Endothelial cell of umbilical vein (primary cell): ENCODE results near the gene APOM. TPM values are rescaled to one million over a fixed set of nuclear protein-coding genes. Genes with fewer than 3 reads are reported as not detected.

Source experiments
- BruUV-seq: library from RNA; stranded (reverse); fragments of 400-500 nt; replicated peaks from 2 replicates; lab custom pipeline; 2021; lab: Mats Ljungman, UMichigan
- CTCF ChIA-PET: fragments of 300-600, 350-600 bp; sonication (Branson Sonifier 250); formaldehyde crosslinking; loops from one replicate; lab custom pipeline; 2021; ENCODE audit warnings: antibody characterized with exemption, inconsistent platforms; lab: Charles Lee
- POLR2A ChIA-PET: fragments of 300-600, 350-600 bp; sonication (Branson Sonifier 250); formaldehyde crosslinking; loops from one replicate; lab custom pipeline; 2021; ENCODE audit warnings: antibody characterized with exemption, inconsistent platforms; lab: Charles Lee
- DNase-seq: peaks from one replicate; pipeline ENCODE4 v3.0.0-alpha.2; 2011; ENCODE audit warnings: low read depth, low spot score
- FAIRE-seq: peaks from 2 replicates; lab custom pipeline; 2011; peaks lifted over from hg19 to GRCh38; lab: Jason Lieb, UNC
- H2AFZ ChIP-seq: 2 replicates; pipeline ENCODE4 v1.6.0; 2012; ENCODE audit warnings: low read depth, low read length, control low read depth, inconsistent platforms
- H3K27ac ChIP-seq: 2 replicates; pipeline ENCODE4 v1.5.1; 2011; ENCODE audit warnings: low read depth, mild to moderate bottlenecking, control low read depth, low read length, moderate library complexity; ENCODE audit not compliant: insufficient read depth
- H3K27me3 ChIP-seq, 2 experiments: 2 replicates each; pipeline versions ENCODE4 v1.6.0 to v1.6.1; 2011; ENCODE audit warnings: low read length in 2 of 2, mixed read lengths in 1 of 2; ENCODE audit not compliant: control insufficient read depth in 2 of 2, insufficient read depth in 2 of 2
- H3K36me3 ChIP-seq, 2 experiments: 2 replicates in 1 of 2; 3 replicates in 1 of 2; pipeline ENCODE4 v1.5.1; 2011; ENCODE audit warnings: low read length in 2 of 2, mild to moderate bottlenecking in 1 of 2, moderate library complexity in 1 of 2; ENCODE audit not compliant: control insufficient read depth in 2 of 2, insufficient read depth in 2 of 2; ENCODE audit errors: extremely low read depth in 1 of 2
- H3K4me1 ChIP-seq: 3 replicates; pipeline ENCODE4 v1.5.1; 2011; ENCODE audit warnings: mild to moderate bottlenecking, low read length; ENCODE audit not compliant: control insufficient read depth, insufficient read depth; ENCODE audit errors: extremely low read depth
- H3K4me2 ChIP-seq: 2 replicates; pipeline ENCODE4 v1.6.1; 2011; ENCODE audit warnings: low read length, control low read depth, mixed read lengths; ENCODE audit not compliant: insufficient read depth
- H3K4me3 ChIP-seq, 3 experiments: fragments of 200-600 bp in 1 of 3; sonication (generic), shearing (Covaris generic) in 1 of 3; replicated peaks in 1 of 3; 2 replicates each; pipeline ENCODE4 v1.5.1; 2011 to 2016; ENCODE audit warnings: control low read depth in 3 of 3, low read length in 3 of 3, mild to moderate bottlenecking in 2 of 3, inconsistent platforms in 1 of 3, low read depth in 1 of 3, moderate library complexity in 1 of 3; ENCODE audit not compliant: insufficient read depth in 1 of 3
- H3K79me2 ChIP-seq: 2 replicates; pipeline ENCODE4 v1.6.0; 2012; ENCODE audit warnings: low read length, inconsistent platforms; ENCODE audit not compliant: control insufficient read depth, insufficient read depth
- H3K9ac ChIP-seq: replicated peaks from 2 replicates; pipeline ENCODE3; 2011; ENCODE audit warnings: low read length, control low read depth; ENCODE audit not compliant: insufficient read depth; ENCODE audit errors: extremely low read depth
- H3K9me1 ChIP-seq: replicated peaks from 3 replicates; pipeline ENCODE4 v1.6.0; 2011; ENCODE audit warnings: mild to moderate bottlenecking, low read length; ENCODE audit not compliant: control insufficient read depth, insufficient read depth; ENCODE audit errors: extremely low read depth
- H3K9me3 ChIP-seq: replicated peaks from 2 replicates; pipeline ENCODE4 v1.5.1; 2012; ENCODE audit warnings: low read length, inconsistent platforms; ENCODE audit not compliant: control insufficient read depth, insufficient read depth
- H4K20me1 ChIP-seq: replicated peaks from 2 replicates; pipeline ENCODE3; 2011; ENCODE audit warnings: mild to moderate bottlenecking, low read length; ENCODE audit not compliant: control insufficient read depth, insufficient read depth; ENCODE audit errors: extremely low read depth
- EZH2 ChIP-seq: IDR thresholded peaks from 2 replicates; pipeline ENCODE4 v1.6.1; 2012; ENCODE audit warnings: borderline replicate concordance, low read depth, mild to moderate bottlenecking, moderate library complexity, low read length, inconsistent platforms; ENCODE audit not compliant: severe bottlenecking
- FOS ChIP-seq: IDR thresholded peaks from 2 replicates; pipeline ENCODE4 v1.6.1; 2011; ENCODE audit warnings: mild to moderate bottlenecking, low read length, moderate library complexity, borderline replicate concordance; ENCODE audit not compliant: insufficient read depth
- GATA2 ChIP-seq: IDR thresholded peaks from 2 replicates; pipeline ENCODE4 v1.7.0; 2011; ENCODE audit warnings: low read depth, mild to moderate bottlenecking, moderate library complexity, mixed read lengths, low read length; ENCODE audit not compliant: insufficient read length, insufficient read depth
- JUN ChIP-seq: IDR thresholded peaks from 2 replicates; pipeline ENCODE4 v1.6.1; 2011; ENCODE audit warnings: borderline replicate concordance, low read depth; ENCODE audit not compliant: insufficient read length, insufficient read depth
- MYC ChIP-seq: IDR thresholded peaks from one replicate; pipeline ENCODE4 v1.6.1; 2011; ENCODE audit warnings: mild to moderate bottlenecking, low read depth, low read length
- POLR2A ChIP-seq: IDR thresholded peaks from 2 replicates; pipeline ENCODE4 v1.6.1; 2012; ENCODE audit warnings: low read depth, mild to moderate bottlenecking, control low read depth, low read length
- POLR2AphosphoS5 ChIP-seq: IDR thresholded peaks from 2 replicates; pipeline ENCODE4 v1.6.1; 2012; ENCODE audit warnings: low read depth, mild to moderate bottlenecking, control low read depth, low read length, moderate library complexity; ENCODE audit not compliant: insufficient read depth
- dilution Hi-C: fragments of 300-500 bp; cut with MboI; formaldehyde crosslinking; loops from one replicate; pipeline ENCODE4 v1.15.0; 2019; ENCODE audit warnings: low sequenced_read_pairs; ENCODE audit not compliant: extremely low pct_ligation_motif_present
- intact Hi-C: fragments of 100-400 bp; cut with micrococcal nuclease; formaldehyde crosslinking; loops from one replicate; pipeline ENCODE4 v1.10.0; 2022
- polyA plus RNA-seq, 4 experiments: library from polyadenylated mRNA; depleted of rRNA in 3 of 4; stranded (reverse) in 3 of 4; unstranded in 1 of 4; fragments of >200 nt; gene quantifications; 2 replicates each; pipeline versions ENCODE4 v1.2.1 to v1.2.3, GENCODE V29; 2011 to 2012; ENCODE audit warnings: missing spikeins in 1 of 4
- total RNA-seq: library from RNA; stranded (reverse); gene quantifications from 2 replicates; pipeline ENCODE4 v1.2.3, GENCODE V29; 2021
- TF ChIP-seq, protein P1 (sequence below): IDR thresholded peaks from 2 replicates; pipeline ENCODE4 v1.6.1; 2011; ENCODE audit not compliant: insufficient read depth, insufficient read length
- TF ChIP-seq, protein P2 (sequence below), 2 donors: IDR thresholded peaks; 1 replicate in 1 of 2; 2 replicates in 1 of 2; pipeline ENCODE4 v1.5.1; 2011; ENCODE audit warnings: low read length in 2 of 2, mild to moderate bottlenecking in 2 of 2, moderate library complexity in 2 of 2, control low read depth in 1 of 2, inconsistent platforms in 1 of 2, low read depth in 1 of 2; ENCODE audit not compliant: insufficient read depth in 1 of 2; ENCODE audit errors: extremely low read depth in 1 of 2

APOM gene
- total and polyA plus RNA-seq, 2 donors (not counting 3 experiments of a cell fraction or from before 2014, with no cell fraction given) = 2.5 TPM; not detected in 1

DNA sequence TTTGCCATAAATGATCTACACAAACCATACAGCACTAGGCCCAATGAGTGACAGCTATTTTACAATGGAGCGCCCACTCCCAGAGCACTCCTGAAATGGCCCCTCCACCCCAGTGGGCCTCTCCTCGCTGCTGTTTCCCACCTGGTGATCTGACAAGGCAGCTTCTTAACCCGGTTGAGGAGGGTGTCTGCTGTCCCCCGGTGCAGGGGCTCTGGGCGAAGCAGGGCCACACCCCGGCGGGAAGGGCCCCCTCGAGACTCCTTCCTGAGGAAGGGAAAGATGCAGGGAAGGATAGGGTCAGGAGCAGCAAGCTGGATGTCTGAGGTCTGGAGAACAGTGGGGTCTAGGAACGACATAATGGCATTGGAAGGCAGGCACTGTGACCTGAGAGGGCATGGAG, 37.2 kb downstream of the APOM start:
- Histone ChIP-seq H3K4me1 (peaks cover 10% of the 10 kb centered on the region), H3K9me1 (no peaks in the 10 kb centered on the region), H3K4me3 (no peak overlapping the region), H3K27ac (no peak overlapping the region), H2AFZ (no peak overlapping the region), H3K79me2 (no peaks in the 10 kb centered on the region), H3K9me3 (no peaks in the 10 kb centered on the region), H3K27me3 (no peaks in the 10 kb centered on the region), H4K20me1 (no peaks in the 10 kb centered on the region), H3K36me3 (peaks cover 6 to 43% of the 10 kb centered on the region in 2 experiments), H3K9ac (no peak overlapping the region), H3K4me2 (no peak overlapping the region)
- intact Hi-C loops = no loop called here
- TF ChIP-seq, protein P1, sequence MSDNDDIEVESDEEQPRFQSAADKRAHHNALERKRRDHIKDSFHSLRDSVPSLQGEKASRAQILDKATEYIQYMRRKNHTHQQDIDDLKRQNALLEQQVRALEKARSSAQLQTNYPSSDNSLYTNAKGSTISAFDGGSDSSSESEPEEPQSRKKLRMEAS = no peak
- TF ChIP-seq EZH2 (no peak), MYC (no peak), JUN (no peak), FOS (no peak), POLR2AphosphoS5 (no peak), GATA2 (no peak), POLR2A (no peak)
- TF ChIP-seq, protein P2, sequence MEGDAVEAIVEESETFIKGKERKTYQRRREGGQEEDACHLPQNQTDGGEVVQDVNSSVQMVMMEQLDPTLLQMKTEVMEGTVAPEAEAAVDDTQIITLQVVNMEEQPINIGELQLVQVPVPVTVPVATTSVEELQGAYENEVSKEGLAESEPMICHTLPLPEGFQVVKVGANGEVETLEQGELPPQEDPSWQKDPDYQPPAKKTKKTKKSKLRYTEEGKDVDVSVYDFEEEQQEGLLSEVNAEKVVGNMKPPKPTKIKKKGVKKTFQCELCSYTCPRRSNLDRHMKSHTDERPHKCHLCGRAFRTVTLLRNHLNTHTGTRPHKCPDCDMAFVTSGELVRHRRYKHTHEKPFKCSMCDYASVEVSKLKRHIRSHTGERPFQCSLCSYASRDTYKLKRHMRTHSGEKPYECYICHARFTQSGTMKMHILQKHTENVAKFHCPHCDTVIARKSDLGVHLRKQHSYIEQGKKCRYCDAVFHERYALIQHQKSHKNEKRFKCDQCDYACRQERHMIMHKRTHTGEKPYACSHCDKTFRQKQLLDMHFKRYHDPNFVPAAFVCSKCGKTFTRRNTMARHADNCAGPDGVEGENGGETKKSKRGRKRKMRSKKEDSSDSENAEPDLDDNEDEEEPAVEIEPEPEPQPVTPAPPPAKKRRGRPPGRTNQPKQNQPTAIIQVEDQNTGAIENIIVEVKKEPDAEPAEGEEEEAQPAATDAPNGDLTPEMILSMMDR (IDR thresholded peaks at IDR 0.05; ENCODE audit: extremely low read depth in 1 of 2, insufficient read depth in 1 of 2, low read depth in 1 of 2, low read length in 2 of 2) = no peak
- DNase-seq (no peak), FAIRE-seq (no peak)
- BruUV-seq = no TSS peak
- dilution Hi-C loops = no loop called here
- CTCF ChIA-PET = interaction anchor here (1.4 to 2.2 kb wide), 3 partner anchors 8 to 137 kb away, joined by 4 to 10 read pairs (median 4); no protein-coding TSS in a partner anchor
- POLR2A ChIA-PET = no interaction called here
